HG03432 (cell line): ENCODE results near the gene IRX4.

ENCODE experiments used
- ATAC-seq: cut with Tn5 transposase; IDR thresholded peaks from one replicate; pipeline ENCODE4 v1.9.1; 2021; ENCODE audit warnings: mild to moderate bottlenecking, moderate library complexity; ENCODE audit not compliant: unreplicated experiment

Gene IRX4

GRCh38 chr5:1882337-1883119 lies at the start of gene IRX4:
Gene IRX4, minus strand, starts transcription at chr5:1882925. Its CDS starts 278 bp downstream, at chr5:1882647.
- no peak for ATAC-seq

DNA sequence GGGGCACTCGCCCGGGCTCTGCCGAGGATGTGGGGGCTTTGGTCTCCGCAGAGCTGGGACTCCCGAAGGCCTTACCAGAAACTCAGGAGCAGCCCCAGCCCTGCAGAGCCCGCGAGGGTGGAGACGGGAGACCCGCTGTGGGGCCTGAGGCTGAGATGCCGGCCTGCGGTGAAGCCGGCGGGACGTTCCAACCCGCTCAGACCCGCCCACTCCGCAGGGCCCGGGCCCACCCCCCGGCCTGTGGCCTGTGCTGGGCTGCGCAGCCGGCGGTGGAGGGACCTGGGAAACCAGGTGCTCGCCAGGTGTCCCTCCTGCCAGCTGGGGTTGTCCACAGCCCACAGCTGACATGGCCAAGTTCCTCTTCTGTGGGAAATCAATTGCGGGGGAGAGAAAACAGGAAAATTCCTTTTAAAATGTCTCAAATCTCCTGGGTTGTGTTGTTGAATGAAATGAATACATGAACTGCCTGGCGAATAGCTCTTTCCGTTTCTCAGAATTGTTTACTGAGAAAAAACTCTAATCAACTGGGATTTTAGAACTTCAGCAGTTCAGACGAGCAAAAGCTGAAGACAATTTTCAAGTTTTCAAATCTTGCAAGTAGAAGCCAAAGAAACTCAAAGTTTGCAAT lies 49.0 kb upstream of the IRX4 start:
- no peak for ATAC-seq

GRCh38 chr5:1930880-1931603 lies 48.3 kb upstream of the IRX4 start:
- no peak for ATAC-seq

GRCh38 chr5:1930501-1930879 lies 47.8 kb upstream of the IRX4 start:
- ATAC-seq: no peak

- ATAC-seq: no peak
Measured at GRCh38 chr5:1929108-1929991, 46.6 kb upstream of the IRX4 start.

- no peak for ATAC-seq
Measured at GRCh38 chr5:1926471-1927341, 44.0 kb upstream of the IRX4 start.

- no peak for ATAC-seq
Measured at GRCh38 chr5:1926071-1926440, 43.3 kb upstream of the IRX4 start.

DNA sequence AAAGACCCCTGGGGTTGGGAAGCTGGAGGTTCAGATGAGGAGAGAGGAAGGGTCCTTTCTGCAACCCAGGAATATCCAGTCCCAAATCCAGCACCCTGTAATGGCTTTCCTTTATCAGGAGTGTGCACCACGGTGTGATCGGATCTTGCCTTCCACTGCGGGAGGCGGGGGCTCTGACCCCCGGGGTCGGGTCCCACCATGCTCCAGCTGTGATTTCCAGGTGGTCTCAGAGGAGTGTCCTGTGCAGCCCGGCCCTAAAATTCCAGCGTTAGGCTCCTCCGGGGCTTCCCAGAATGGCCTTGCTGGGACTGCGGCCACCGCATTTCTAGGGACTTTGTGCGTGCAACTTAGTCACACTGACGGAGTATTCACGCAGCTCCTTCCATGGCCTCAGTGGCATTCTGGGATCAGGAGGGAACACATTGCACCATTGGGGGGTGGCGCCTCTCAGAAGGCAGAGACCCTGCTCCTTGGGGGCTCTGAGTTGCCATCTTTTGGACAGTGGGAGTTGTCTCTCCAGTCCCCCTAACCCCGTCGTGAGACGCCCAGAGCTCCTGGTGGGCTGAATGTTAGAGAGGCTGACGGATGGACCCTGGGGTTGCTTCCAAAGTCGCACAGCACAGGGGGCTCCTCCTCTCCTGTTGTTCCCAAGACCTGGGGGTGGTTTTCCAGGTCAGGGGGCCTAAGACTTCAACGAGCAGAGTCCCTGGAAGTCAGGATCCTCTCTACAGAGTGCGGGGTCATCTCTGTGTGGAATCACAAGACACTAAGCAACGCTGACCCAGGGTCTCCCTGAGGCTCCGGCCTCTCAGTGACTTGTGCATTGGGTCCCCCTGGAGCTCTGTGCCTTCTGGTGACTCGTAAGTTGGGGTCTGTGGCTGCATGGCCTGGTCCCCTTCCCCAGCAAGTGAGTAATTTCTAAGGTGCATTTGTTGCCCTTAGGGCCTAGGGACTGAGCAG lies 42.7 kb upstream of the IRX4 start:
- no peak for ATAC-seq

- no peak for ATAC-seq
Measured at GRCh38 chr5:1923766-1924165, 41.0 kb upstream of the IRX4 start.

DNA sequence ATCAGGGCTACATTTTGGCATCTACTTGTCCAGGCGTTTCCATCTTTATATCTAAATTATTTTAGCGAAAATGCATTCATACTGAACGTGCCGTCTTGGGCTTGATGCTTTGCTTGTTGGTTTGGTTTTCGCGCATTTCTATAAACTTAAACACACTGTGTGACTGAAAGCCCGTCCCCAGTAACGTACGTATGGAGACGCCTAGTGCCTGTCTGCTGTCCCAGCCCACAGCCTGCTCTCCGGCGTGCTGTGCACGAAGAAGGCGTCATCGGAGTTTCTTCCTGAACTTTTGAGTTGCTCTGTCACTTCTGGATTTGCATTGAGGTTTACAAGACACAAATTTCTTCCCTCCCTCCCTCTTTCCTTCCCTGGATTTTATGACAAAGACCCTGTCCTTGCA lies 40.6 kb upstream of the IRX4 start:
- ATAC-seq: no peak

GRCh38 chr5:1921711-1922110 lies 39.0 kb upstream of the IRX4 start:
- no peak for ATAC-seq

- no peak for ATAC-seq
Measured at GRCh38 chr5:1919750-1920149, 37.0 kb upstream of the IRX4 start.

- no peak for ATAC-seq
Measured at GRCh38 chr5:1919209-1919566, 36.5 kb upstream of the IRX4 start.

DNA sequence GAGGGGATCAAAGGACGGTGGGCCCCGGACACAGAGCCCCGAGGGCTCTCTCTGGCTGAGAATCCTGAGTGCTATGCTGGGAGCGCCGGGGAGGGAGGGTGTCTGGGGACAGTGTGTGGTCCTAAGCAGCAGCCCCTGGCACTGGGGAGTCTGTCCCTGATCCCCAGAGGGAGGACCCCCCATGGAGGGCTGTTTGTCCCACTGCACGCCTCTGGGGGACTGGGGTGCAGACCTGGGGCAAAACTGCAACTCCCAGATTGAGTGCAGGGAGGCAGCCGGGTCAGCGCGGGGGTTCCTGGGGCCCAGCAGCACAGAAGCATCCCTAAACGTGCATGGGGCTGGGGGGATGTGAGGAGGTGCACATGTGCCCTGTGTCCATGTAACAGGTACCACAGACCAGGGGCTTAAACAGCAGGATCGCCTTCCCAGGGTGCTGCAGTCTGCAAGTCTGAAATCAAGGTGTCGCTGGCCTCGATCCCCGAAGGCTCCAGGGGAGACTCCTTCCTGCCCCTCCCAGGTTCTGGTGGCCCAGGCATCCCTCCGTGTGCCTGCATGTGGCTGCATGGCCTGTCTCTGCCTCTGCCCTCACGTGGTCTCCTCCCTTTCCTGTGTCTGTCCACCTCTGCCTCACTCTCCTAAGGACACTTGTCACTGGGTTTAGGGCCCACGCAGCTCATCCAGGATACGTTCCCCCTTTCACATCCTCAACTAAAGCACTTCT lies 35.9 kb upstream of the IRX4 start:
- ATAC-seq: no peak

GRCh38 chr5:1917830-1918487 lies 35.2 kb upstream of the IRX4 start:
- ATAC-seq: no peak

DNA sequence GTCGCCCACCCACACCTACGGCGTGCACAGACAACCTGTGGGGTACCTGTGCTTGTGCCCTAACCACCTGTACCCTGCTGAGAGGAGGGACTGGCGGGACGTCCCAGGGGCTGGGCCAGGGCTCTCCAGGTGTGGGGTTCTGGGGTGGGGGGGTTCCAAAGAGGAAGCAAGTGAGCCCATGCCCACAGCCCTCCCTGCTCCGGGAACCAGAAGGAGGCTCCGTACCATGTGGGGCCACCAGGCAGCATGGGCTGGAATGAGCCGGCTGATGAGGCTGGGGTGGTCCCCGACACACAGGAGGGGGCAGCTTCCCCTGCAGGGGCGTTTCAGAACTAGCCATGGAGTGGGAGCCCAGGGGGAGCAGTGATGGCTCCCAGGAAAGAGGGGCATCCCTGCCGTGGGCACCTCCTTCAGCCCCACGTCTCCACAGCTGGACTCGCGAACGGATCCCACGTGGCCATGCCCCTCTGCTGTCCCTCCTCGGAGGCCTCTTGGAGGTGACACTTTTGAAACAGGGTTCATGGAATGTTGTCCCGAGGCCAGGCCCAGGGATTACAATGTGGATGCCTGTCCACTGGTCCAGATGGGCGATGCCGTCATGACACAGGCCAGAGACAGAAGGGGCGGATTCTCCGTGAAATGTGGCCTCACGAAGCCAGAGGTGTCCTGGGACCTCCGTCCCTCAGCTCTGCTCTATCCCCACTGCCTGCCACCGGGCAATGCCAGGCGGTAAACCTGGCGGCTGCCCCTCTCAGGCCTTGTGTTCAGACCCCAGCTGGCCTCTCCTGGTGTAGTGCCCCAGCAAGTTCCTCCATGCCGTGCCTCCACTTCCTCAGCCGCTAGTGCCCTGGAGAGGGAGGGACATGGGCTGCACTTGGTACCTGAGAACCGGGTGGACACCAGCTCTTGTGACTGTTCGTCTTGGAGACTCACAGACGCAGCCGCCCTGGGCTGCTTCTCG lies 33.6 kb upstream of the IRX4 start:
- ATAC-seq: no peak

DNA sequence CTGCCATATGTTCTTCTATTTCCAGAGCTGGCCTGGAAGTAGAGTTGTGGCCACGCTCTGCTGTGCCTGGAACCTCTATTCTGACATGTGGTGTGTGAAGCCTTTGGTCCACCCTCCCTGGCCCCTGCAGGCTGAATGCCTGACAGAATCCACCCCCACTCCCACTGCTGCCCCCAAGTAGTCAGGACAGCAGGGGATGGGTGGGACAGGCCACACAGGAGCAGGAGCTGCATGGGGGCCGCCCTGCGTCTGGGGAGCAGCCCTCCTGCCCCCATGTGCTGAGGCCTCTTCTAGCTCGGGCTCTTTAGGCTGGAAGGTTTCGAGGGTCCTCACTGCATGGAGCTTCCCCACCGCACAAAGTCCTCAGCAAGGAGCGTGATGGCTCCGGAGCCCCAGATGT lies 32.6 kb upstream of the IRX4 start:
- ATAC-seq: no peak
